Measurements from ENCODE around the gene UNC5B.

The UNC5B gene

DNA sequence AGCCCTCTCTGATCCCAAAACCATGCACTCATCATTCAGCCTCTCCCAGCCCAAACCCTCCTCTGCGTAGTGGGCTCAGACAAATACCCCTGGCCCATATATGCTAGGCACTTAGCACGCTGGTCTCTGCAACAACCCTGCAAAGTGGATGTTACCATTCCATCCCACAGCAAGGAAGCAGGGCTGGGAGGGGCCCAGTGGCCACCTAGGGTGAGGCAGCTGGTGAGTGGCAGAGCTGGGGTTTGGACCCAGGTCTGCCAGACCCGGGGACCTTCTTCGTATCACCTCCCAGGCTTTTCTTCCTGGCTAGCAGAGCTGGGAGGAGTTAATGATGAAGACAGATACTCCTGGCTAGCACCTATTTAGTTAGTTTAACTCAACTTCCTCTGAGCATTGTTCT, 73.6 kb downstream of the UNC5B start:
- Histone ChIP-seq H3K27ac (no peak overlapping the region), H3K4me3 (no peak overlapping the region)
- no peak for DNase-seq (ENCODE audit: low spot score)
- TF ChIP-seq, protein P1, sequence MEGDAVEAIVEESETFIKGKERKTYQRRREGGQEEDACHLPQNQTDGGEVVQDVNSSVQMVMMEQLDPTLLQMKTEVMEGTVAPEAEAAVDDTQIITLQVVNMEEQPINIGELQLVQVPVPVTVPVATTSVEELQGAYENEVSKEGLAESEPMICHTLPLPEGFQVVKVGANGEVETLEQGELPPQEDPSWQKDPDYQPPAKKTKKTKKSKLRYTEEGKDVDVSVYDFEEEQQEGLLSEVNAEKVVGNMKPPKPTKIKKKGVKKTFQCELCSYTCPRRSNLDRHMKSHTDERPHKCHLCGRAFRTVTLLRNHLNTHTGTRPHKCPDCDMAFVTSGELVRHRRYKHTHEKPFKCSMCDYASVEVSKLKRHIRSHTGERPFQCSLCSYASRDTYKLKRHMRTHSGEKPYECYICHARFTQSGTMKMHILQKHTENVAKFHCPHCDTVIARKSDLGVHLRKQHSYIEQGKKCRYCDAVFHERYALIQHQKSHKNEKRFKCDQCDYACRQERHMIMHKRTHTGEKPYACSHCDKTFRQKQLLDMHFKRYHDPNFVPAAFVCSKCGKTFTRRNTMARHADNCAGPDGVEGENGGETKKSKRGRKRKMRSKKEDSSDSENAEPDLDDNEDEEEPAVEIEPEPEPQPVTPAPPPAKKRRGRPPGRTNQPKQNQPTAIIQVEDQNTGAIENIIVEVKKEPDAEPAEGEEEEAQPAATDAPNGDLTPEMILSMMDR (IDR thresholded peaks at IDR 0.05), result no peak

DNA sequence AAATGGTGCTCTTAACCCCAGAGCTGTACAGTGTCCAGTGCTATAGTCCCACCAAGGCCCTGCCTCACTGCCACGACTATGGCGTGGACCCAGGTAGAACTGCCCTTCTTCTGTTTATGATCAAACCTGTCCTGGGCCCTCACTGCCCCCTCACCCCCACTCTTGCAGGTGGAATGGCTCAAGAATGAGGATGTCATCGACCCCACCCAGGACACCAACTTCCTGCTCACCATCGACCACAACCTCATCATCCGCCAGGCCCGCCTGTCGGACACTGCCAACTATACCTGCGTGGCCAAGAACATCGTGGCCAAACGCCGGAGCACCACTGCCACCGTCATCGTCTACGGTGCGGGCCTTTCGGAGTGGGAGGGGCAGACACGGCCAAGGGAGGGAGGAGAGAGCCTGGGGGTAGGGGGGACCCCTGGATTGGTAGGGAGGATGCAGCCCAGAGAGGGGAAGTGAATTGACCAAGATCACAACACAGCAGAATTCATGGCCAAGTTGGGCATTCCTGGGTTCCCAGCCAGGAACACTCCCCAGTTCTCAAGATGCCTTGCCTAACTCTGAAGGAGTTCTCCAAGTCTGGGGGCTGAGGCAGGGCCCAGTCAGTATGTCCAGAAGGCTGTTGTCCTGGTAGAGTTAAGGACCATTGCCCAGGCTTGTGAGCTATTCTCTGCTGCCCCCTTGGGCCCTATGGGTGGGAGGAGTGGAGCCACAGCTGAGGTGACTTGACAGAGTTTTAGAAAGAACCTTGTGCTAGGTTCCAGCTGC, 74.3 kb downstream of the UNC5B start:
- Histone ChIP-seq H3K4me3 (no peak overlapping the region), H3K27ac (no peak overlapping the region)
- no peak for DNase-seq (ENCODE audit: low spot score)
- TF ChIP-seq, protein P1 (IDR thresholded peaks at IDR 0.05), result no peak

DNA sequence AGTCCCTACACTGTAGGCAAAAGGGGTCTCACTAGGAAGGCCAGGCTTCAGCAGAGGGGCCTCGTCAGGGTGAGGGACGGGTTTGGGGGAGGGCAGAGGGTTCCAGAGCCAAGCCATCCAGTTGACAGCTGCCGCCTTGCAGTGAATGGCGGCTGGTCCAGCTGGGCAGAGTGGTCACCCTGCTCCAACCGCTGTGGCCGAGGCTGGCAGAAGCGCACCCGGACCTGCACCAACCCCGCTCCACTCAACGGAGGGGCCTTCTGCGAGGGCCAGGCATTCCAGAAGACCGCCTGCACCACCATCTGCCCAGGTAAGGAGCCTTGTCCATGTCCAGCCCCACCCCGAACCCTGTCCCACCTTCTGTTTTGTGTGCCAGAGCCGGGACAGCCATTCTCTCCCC, 75.1 kb downstream of the UNC5B start:
- TF ChIP-seq, protein P1 (IDR thresholded peaks at IDR 0.05), result no peak

DNA sequence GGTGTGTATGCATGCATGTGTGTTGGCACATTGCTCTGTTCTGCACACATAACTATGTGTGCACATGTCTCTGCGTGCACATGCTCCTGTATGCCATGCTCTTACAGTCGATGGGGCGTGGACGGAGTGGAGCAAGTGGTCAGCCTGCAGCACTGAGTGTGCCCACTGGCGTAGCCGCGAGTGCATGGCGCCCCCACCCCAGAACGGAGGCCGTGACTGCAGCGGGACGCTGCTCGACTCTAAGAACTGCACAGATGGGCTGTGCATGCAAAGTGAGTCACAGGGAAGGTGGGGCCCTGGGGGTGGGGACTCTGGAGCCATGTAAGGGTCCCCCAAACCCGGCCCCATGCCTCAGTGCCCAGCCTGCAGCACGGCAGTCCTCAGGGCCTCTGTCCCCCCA, 76.1 kb downstream of the UNC5B start:
- DNase-seq (ENCODE audit: low spot score), result no peak
- TF ChIP-seq, protein P1 (IDR thresholded peaks at IDR 0.05), result no peak
- no peak overlapping the region for H3K4me3 ChIP-seq
- H3K27ac ChIP-seq, result no peak overlapping the region

More for the DNA sequence above, 75.1 kb downstream of the UNC5B start:
- Histone ChIP-seq H3K27ac (no peak overlapping the region), H3K4me3 (no peak overlapping the region)
- DNase-seq (ENCODE audit: low spot score), result no peak

DNA sequence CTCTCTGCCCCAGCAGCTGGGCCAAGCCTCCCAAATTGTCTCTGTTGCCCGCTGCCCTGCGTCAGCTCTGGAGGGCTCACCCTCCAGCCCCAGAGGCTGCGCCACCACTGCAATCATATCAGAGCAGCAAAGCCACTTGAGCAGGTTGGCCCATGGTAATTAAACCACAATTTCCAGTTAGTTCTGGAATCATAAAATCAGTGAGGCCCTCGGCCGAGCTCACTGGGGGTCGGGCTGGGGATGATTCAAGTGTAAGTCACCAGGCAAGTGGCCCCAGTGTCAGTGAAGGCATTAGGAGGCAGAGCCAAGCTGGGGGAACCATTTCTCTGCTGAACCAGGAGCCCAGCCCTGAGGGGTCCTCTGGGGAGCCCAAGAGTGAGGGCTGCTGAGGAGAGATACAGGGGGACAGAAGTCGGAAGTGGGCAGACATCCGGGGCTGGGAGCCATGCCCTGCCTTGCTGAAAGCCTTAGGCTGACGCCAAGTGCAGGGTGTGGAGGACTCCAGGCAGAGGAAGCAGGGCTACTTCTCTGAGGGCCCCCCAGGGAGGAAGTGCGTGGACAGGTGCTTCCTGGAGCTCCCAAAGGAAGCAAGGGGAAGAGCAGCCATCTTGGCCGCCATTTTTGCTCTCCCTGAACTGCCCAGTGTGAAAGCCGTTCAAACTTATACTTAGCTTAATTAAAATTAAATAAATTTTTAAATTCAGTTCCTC, 77.2 kb downstream of the UNC5B start:
- TF ChIP-seq, protein P1 (IDR thresholded peaks at IDR 0.05), result no peak
- no peak for DNase-seq (ENCODE audit: low spot score)
- H3K27ac ChIP-seq, result no peak overlapping the region
- no peak overlapping the region for H3K4me3 ChIP-seq

DNA sequence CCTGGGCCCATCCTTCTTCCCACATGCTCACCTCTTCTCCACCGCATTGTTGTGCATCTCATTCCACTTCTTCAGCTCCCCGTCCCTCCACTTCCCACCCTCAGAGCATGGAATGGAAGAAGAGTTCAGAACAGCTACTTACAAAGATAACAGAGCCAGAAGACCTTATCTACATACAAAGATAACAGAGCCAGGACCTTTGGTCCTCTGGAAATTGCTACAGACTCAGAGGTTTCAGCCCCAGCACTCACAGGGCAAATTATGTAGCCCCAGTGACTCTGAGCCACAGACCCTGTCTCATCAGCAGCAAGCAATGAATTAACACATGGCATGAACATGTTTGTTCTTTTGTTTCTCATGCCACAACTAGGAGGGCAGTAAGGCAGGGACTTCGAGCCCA, 78.0 kb downstream of the UNC5B start:
- no peak overlapping the region for H3K4me3 ChIP-seq
- DNase-seq (ENCODE audit: low spot score), result no peak
- TF ChIP-seq, protein P1 (IDR thresholded peaks at IDR 0.05), result no peak
- no peak overlapping the region for H3K27ac ChIP-seq
